ENCODE results near the gene HNRNPA3.

- TF ChIP-seq CTCF (IDR thresholded peaks at IDR 0.05) (no peak), POLR2A (IDR thresholded peaks at IDR 0.05) (no peak)
These were observed 8.9 kb downstream of the HNRNPA3 start for GRCh38 chr2:177221534-177221933.

Measured in uterus (tissue), 2 donors.